Osteocyte (in vitro differentiated cells): ENCODE data around the gene FAM13C. TPM values are rescaled to one million over a fixed set of nuclear protein-coding genes. Genes with fewer than 3 reads are reported as not detected.

Source experiments
- DNase-seq: peaks from one replicate; pipeline ENCODE4 v3.0.0; 2021; ENCODE audit warnings: mixed read lengths; ENCODE audit not compliant: unreplicated experiment; ENCODE audit errors: extremely low spot score
- H3K27ac Mint-ChIP-seq: one replicate; pipeline ENCODE4 v1.8.0; 2021; ENCODE audit warnings: mild to moderate bottlenecking, mixed read lengths; ENCODE audit not compliant: unreplicated experiment
- H3K27me3 Mint-ChIP-seq: one replicate; pipeline ENCODE4 v1.8.0; 2021; ENCODE audit warnings: mixed read lengths; ENCODE audit not compliant: unreplicated experiment
- H3K36me3 Mint-ChIP-seq: one replicate; pipeline ENCODE4 v1.8.0; 2021; ENCODE audit warnings: mixed read lengths; ENCODE audit not compliant: unreplicated experiment
- H3K4me1 Mint-ChIP-seq: one replicate; pipeline ENCODE4 v1.8.0; 2021; ENCODE audit warnings: mixed read lengths; ENCODE audit not compliant: unreplicated experiment
- H3K4me3 Mint-ChIP-seq: one replicate; pipeline ENCODE4 v1.8.0; 2021; ENCODE audit warnings: mild to moderate bottlenecking, moderate library complexity, mixed read lengths; ENCODE audit not compliant: unreplicated experiment
- H3K9me3 Mint-ChIP-seq: one replicate; pipeline ENCODE4 v1.8.0; 2021; ENCODE audit warnings: mixed read lengths; ENCODE audit not compliant: unreplicated experiment
- total RNA-seq: library from RNA; stranded (reverse); gene quantifications from 2 replicates; pipeline ENCODE4 v1.2.1, GENCODE V29; 2021
- TF ChIP-seq, protein P1 (sequence below): fragments of 200-600 bp; sonication (generic); IDR thresholded peaks from 2 replicates; pipeline ENCODE4 v1.5.0; 2021; ENCODE audit warnings: antibody characterized with exemption, mild to moderate bottlenecking, moderate library complexity

The FAM13C gene
- total RNA-seq, 1 donor from 2014 or later = 3.2 TPM

DNA sequence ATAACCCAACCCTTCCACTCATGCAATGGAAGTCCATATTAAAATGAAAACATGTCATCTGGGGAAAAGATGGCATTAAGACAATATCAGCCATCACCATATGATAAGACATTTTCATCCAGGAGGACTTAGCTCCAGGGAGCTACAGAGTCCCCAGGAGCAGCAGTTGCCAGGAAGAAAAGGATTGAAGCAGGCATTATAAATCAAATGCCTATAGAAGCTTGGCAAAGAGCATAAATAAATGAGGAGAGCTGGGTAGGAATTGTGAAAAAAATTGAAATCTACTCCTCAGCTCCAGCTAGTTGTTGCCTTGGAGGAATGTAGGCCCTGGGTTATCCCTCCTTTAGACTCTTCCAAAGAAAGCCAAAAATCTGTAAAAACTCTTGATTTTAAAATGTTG is 42.5 kb downstream of the FAM13C start:
- TF ChIP-seq, protein P1, sequence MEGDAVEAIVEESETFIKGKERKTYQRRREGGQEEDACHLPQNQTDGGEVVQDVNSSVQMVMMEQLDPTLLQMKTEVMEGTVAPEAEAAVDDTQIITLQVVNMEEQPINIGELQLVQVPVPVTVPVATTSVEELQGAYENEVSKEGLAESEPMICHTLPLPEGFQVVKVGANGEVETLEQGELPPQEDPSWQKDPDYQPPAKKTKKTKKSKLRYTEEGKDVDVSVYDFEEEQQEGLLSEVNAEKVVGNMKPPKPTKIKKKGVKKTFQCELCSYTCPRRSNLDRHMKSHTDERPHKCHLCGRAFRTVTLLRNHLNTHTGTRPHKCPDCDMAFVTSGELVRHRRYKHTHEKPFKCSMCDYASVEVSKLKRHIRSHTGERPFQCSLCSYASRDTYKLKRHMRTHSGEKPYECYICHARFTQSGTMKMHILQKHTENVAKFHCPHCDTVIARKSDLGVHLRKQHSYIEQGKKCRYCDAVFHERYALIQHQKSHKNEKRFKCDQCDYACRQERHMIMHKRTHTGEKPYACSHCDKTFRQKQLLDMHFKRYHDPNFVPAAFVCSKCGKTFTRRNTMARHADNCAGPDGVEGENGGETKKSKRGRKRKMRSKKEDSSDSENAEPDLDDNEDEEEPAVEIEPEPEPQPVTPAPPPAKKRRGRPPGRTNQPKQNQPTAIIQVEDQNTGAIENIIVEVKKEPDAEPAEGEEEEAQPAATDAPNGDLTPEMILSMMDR = no peak
- no peaks in the 10 kb centered on the region for H3K9me3 Mint-ChIP-seq
- H3K4me3 Mint-ChIP-seq = no peak overlapping the region
- no peak overlapping the region for H3K27ac Mint-ChIP-seq
- H3K4me1 Mint-ChIP-seq = peaks cover 32% of the 10 kb centered on the region
- H3K27me3 Mint-ChIP-seq = peaks cover 5% of the 10 kb centered on the region
- DNase-seq = no peak
- H3K36me3 Mint-ChIP-seq = peaks cover 1% of the 10 kb centered on the region

DNA sequence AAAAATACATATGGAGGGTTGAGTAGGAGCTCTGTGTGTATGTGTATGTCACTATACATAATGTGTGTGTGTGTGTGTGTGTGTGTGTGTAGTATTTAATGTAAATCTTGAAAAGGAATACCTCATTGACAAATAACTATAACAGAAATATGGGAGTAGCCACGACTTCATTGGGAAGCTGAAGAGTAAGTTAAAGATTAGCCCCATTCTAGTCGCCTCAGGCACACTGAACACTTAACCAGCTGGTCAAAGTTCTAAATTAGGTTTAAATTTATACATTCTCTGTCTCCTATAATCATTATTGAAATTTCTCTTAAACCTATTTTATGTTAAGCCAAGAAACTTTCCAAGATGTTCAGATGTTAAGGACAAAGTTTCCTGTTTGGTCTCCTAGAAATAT is 45.3 kb downstream of the FAM13C start:
- Mint-ChIP-seq H3K27me3 (peaks cover 5% of the 10 kb centered on the region), H3K4me3 (no peak overlapping the region), H3K36me3 (peaks cover 1% of the 10 kb centered on the region), H3K4me1 (peaks cover 12% of the 10 kb centered on the region), H3K27ac (no peak overlapping the region), H3K9me3 (no peaks in the 10 kb centered on the region)
- no peak for DNase-seq
- TF ChIP-seq, protein P1 = no peak

DNA sequence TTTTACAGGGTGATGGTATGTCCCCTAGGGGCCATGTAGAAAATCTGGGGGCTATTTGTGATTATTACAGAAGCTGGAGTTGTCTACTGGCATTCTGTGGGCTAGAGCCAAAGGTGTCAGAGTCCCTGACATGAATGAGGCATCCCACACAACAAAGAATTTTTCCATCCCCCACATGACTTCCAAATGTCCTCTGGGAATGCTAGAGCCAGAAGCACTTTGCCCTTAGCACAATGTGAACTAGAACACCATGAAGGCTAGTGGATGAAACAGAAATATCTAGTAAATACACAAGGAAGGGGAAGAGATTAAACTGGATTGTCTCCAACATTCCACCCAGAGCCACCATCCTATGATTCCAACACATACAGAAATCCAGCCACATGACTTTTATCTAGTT is 46.9 kb downstream of the FAM13C start:
- Mint-ChIP-seq H3K4me1 (peaks cover 13% of the 10 kb centered on the region), H3K9me3 (no peaks in the 10 kb centered on the region), H3K27ac (no peak overlapping the region), H3K36me3 (peaks cover 1% of the 10 kb centered on the region), H3K4me3 (no peak overlapping the region), H3K27me3 (peaks cover 5% of the 10 kb centered on the region)
- TF ChIP-seq, protein P1 = no peak
- no peak for DNase-seq

DNA sequence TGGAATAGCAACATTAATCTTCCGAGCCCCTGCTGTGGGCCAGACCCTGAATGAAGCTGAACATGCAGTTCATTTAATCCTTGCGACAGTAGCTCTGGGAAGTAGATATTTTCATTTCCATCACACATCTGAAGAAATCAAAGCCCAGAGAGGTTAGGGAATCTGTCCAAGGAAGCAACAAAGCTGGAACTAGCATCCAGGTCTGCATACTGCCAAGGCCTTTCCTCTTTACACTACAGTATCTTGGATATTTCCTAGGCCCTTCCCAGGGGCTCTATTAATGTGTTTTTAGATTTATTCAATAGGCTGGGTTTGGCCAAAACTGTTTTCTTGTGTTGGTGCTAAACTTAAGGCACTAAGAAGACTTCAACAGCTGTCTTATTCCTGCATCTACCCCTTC is 48.1 kb downstream of the FAM13C start:
- H3K36me3 Mint-ChIP-seq = no peaks in the 10 kb centered on the region
- no peak overlapping the region for H3K4me3 Mint-ChIP-seq
- peaks cover 4% of the 10 kb centered on the region for H3K27me3 Mint-ChIP-seq

DNA sequence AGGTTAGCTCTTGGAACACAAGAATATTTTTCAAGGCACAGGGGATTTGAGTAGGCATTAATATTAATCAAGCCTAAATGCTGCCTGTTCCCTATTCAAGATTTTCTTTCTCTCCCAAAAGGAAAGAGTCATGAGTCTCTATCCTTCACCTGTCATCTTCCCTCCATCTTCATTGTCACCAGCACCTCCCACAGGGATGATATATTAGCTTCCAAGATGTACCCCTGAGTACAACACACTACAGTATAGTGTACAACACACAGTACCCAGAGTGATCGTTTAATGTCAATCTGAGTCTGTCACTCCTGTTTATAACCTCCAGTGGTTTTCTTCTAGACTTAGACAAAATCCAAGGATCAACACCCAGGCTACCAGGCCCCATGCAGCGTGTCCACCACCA is 50.1 kb downstream of the FAM13C start:
- H3K27me3 Mint-ChIP-seq = peaks cover 2% of the 10 kb centered on the region
- peaks cover 16% of the 10 kb centered on the region for H3K4me1 Mint-ChIP-seq
- DNase-seq = no peak
- TF ChIP-seq, protein P1 = no peak
- H3K36me3 Mint-ChIP-seq = no peaks in the 10 kb centered on the region
- H3K9me3 Mint-ChIP-seq = no peaks in the 10 kb centered on the region
- H3K4me3 Mint-ChIP-seq = no peak overlapping the region
- no peak overlapping the region for H3K27ac Mint-ChIP-seq

More for the DNA sequence above, 48.1 kb downstream of the FAM13C start:
- TF ChIP-seq, protein P1 = no peak
- no peak for DNase-seq
- no peaks in the 10 kb centered on the region for H3K9me3 Mint-ChIP-seq
- H3K27ac Mint-ChIP-seq = no peak overlapping the region
- H3K4me1 Mint-ChIP-seq = peaks cover 16% of the 10 kb centered on the region
